Measurements from ENCODE around the gene TCEAL9.

Gene TCEAL9

GRCh38 chrX:103400931-103401330, 44.6 kb downstream of the TCEAL9 start:
- TF ChIP-seq CTCF (IDR thresholded peaks at IDR 0.05; ENCODE audit: borderline replicate concordance, insufficient read depth, low read depth, low read length), result no peak
- no peak overlapping the region for H3K4me3 ChIP-seq (ENCODE audit: low read depth, low read length)

- TF ChIP-seq CTCF (IDR thresholded peaks at IDR 0.05; ENCODE audit: borderline replicate concordance, insufficient read depth, low read depth, low read length), result no peak
- H3K4me3 ChIP-seq (ENCODE audit: low read depth, low read length), result peak overlapping the region; percentile 65
Measured at GRCh38 chrX:103404231-103405008, 48.1 kb downstream of the TCEAL9 start.

GRCh38 chrX:103405009-103405333, 48.7 kb downstream of the TCEAL9 start:
- no peak for TF ChIP-seq CTCF (IDR thresholded peaks at IDR 0.05; ENCODE audit: borderline replicate concordance, insufficient read depth, low read depth, low read length)
- H3K4me3 ChIP-seq (ENCODE audit: low read depth, low read length), result peak overlapping the region; percentile 65

GRCh38 chrX:103406256-103406655, 50.0 kb downstream of the TCEAL9 start:
- no peak overlapping the region for H3K4me3 ChIP-seq (ENCODE audit: low read depth, low read length)
- no peak for TF ChIP-seq CTCF (IDR thresholded peaks at IDR 0.05; ENCODE audit: borderline replicate concordance, insufficient read depth, low read depth, low read length)

GRCh38 chrX:103407776-103408175, 51.5 kb downstream of the TCEAL9 start:
- no peak overlapping the region for H3K4me3 ChIP-seq (ENCODE audit: low read depth, low read length)
- TF ChIP-seq CTCF (IDR thresholded peaks at IDR 0.05; ENCODE audit: borderline replicate concordance, insufficient read depth, low read depth, low read length), result no peak
